ENCODE data around the gene CHRDL1. TPM values are rescaled to one million over a fixed set of nuclear protein-coding genes. Genes with fewer than 3 reads are reported as not detected.

The CHRDL1 gene
- total and polyA plus RNA-seq, 11 donors, result 0.42 to 67.8 (median 1.4) TPM; not detected in 1

- ATAC-seq, result no peak
- H3K27me3 ChIP-seq, result peaks cover 0 to 17% (median 0%) of the 10 kb centered on the region in 9 donors
- H3K36me3 ChIP-seq, result no peaks in the 10 kb centered on the region
- no peak overlapping the region for H3K4me3 ChIP-seq
- intact Hi-C loops (cut with DNase I), result no loop called here
- WGBS, 4 donors, result 51 to 61% (median 54%) methylated on average over 2 of the region's 2 CpGs
- TF ChIP-seq CTCF (IDR thresholded peaks at IDR 0.05) (no peak), POLR2A (IDR thresholded peaks at IDR 0.05) (no peak)
- H3K9me3 ChIP-seq, result no peaks in the 10 kb centered on the region
- H3K27ac ChIP-seq, result no peak overlapping the region
- no peak for DNase-seq
- H3K4me1 ChIP-seq, result no peaks in the 10 kb centered on the region
These were observed 111.7 kb downstream of the CHRDL1 start for GRCh38 chrX:110683925-110684324.

GRCh38 chrX:110678591-110678990 lies 117.0 kb downstream of the CHRDL1 start:
- H3K4me1 ChIP-seq, result no peaks in the 10 kb centered on the region
- intact Hi-C loops (cut with DNase I), result loop anchor here in 1 of 10 donors (10.0 kb wide), 1 partner anchor 224 kb away; no protein-coding TSS in a partner anchor
- no peaks in the 10 kb centered on the region for H3K36me3 ChIP-seq
- no peak for DNase-seq
- WGBS, 4 donors, result 48 to 59% (median 49%) methylated on average over 1 of the region's 1 CpG
- no peak overlapping the region for H3K27ac ChIP-seq
- H3K27me3 ChIP-seq, result peaks cover 0 to 25% (median 0%) of the 10 kb centered on the region in 9 donors
- TF ChIP-seq CTCF (IDR thresholded peaks at IDR 0.05), result no peak
- no peak for TF ChIP-seq POLR2A (IDR thresholded peaks at IDR 0.05)
- ATAC-seq, result no peak
- H3K9me3 ChIP-seq, result no peaks in the 10 kb centered on the region
- H3K4me3 ChIP-seq, result no peak overlapping the region

- H3K9me3 ChIP-seq, result no peaks in the 10 kb centered on the region
- H3K27me3 ChIP-seq, result peaks cover 0 to 20% (median 0%) of the 10 kb centered on the region in 9 donors
- H3K27ac ChIP-seq, result no peak overlapping the region
- no peak overlapping the region for H3K4me3 ChIP-seq
- DNase-seq, result no peak
- TF ChIP-seq CTCF (IDR thresholded peaks at IDR 0.05) (no peak), POLR2A (IDR thresholded peaks at IDR 0.05) (no peak)
- H3K36me3 ChIP-seq, result no peaks in the 10 kb centered on the region
- no peak for ATAC-seq
- 42 to 67% (median 61%) methylated on average over 1 of the region's 1 CpG for WGBS, 4 donors
- intact Hi-C loops (cut with DNase I), result loop anchor here in 1 of 10 donors (10.0 kb wide), 1 partner anchor 221 kb away; no protein-coding TSS in a partner anchor
- no peaks in the 10 kb centered on the region for H3K4me1 ChIP-seq
These were observed 119.7 kb downstream of the CHRDL1 start for GRCh38 chrX:110675886-110676285.

- intact Hi-C loops (cut with DNase I), result loop anchor here in 1 of 10 donors (10.0 kb wide), 1 partner anchor 216 kb away; no protein-coding TSS in a partner anchor
- Histone ChIP-seq H3K9me3 (no peaks in the 10 kb centered on the region), H3K27me3 (peaks cover 0 to 12% (median 0%) of the 10 kb centered on the region in 9 donors), H3K4me1 (no peaks in the 10 kb centered on the region), H3K4me3 (no peak overlapping the region), H3K27ac (no peak overlapping the region), H3K36me3 (no peaks in the 10 kb centered on the region)
- TF ChIP-seq POLR2A (IDR thresholded peaks at IDR 0.05) (no peak), CTCF (IDR thresholded peaks at IDR 0.05) (no peak)
- DNase-seq (no peak), ATAC-seq (no peak)
- 69 to 76% (median 72%) methylated on average over 3 of the region's 3 CpGs for WGBS, 4 donors
These were observed 124.4 kb downstream of the CHRDL1 start for GRCh38 chrX:110671068-110671803.

All from heart left ventricle (tissue), 16 donors.